ENCODE results near the gene PIK3IP1. TPM values are rescaled to one million over a fixed set of nuclear protein-coding genes. Genes with fewer than 3 reads are reported as not detected.

The PIK3IP1 gene
- total and polyA plus RNA-seq, 9 donors, result 10.8 to 48.9 (median 22.3) TPM

DNA sequence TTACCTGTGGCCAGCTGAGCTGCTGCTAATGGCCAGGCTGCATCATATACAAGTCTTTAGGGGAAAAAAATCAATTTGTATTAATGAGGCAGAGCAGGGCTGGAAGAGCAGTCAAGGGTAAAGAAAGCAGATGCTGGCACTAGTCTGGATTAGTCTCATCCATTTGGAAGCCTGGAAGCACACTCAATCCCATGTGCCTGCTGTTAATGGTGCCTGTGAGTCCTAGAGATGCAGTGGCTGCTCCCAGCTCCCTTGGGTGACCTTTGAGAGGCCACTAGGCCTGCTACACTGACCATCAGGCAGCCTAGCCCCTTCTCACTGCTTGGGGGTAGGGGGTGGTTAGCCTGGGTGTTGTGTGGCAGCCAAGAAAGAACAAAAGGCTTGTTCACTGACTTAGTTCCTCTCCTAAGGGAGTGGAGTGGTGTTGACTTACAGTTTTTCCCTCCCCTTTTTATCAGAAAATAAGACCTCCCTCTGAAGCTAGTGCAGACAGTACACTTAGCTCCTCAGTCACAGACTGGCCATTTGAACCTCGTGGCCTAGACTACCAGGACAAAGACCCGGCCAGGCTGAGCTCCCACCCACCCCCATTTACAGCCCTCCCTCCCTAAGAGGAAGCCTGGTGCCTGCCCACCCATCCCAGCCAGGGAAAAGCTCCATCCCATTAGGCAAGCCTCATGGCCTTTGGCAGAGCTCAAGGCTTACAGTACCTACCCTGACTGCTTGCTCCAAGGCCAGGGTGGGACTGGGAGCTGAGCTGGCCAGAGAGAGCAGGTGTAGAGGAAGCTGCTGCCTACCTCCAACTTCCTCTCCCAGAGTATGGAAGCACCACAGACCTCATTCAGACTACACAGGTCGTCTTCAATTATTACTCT is 7.8 kb downstream of the PIK3IP1 start:
- H3K36me3 ChIP-seq, result no peaks in the 10 kb centered on the region
- 35 to 37% (median 36%) methylated on average over 3 of the region's 3 CpGs for WGBS, 3 donors
- H3K27ac ChIP-seq, result no peak overlapping the region
- intact Hi-C loops (cut with DNase I), result no loop called here
- H3K27me3 ChIP-seq, result no peaks in the 10 kb centered on the region
- no peak overlapping the region for H3K4me3 ChIP-seq
- no peaks in the 10 kb centered on the region for H3K9me3 ChIP-seq
- TF ChIP-seq POLR2A (IDR thresholded peaks at IDR 0.05), result no peak
- TF ChIP-seq EP300 (IDR thresholded peaks at IDR 0.05), result no peak
- TF ChIP-seq, protein P1, sequence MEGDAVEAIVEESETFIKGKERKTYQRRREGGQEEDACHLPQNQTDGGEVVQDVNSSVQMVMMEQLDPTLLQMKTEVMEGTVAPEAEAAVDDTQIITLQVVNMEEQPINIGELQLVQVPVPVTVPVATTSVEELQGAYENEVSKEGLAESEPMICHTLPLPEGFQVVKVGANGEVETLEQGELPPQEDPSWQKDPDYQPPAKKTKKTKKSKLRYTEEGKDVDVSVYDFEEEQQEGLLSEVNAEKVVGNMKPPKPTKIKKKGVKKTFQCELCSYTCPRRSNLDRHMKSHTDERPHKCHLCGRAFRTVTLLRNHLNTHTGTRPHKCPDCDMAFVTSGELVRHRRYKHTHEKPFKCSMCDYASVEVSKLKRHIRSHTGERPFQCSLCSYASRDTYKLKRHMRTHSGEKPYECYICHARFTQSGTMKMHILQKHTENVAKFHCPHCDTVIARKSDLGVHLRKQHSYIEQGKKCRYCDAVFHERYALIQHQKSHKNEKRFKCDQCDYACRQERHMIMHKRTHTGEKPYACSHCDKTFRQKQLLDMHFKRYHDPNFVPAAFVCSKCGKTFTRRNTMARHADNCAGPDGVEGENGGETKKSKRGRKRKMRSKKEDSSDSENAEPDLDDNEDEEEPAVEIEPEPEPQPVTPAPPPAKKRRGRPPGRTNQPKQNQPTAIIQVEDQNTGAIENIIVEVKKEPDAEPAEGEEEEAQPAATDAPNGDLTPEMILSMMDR (IDR thresholded peaks at IDR 0.05), result no peak
- DNase-seq, result no peak
- H3K4me1 ChIP-seq (ENCODE audit: insufficient read depth), result peaks cover 1% of the 10 kb centered on the region

DNA sequence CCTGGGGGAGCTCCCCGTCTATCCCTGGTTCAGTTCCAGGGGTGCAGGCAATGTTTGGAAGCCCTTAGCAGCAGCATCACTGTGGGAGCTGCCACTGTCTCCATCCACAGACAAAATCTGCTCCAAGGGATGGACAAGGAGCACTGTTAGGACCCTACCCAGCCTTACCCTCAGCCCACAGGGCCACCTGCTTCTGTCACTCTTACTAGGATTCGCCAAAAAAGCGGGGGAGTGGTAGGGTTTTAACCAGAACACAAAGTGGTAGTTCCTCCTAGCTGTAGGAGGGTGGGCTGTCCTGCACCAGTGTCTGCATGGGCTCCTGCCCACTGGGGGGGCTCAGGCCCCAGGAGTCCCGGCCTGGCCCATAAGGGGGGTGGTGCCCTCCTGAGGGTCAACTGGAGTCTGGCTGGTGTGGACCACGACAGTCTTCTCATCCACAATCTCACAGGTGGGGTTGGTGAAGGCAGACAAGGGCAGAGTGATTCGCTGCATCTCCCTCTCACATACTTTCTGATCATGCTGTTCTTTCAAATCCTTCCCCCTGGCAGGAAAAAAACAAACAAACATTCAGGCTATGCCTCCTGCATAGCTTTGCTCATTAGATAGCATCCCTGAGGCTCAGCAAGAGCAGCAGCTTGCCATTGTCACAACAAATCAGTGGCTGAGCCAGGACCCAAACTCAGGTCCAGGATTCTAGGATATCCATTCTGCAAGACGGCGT is 9.4 kb downstream of the PIK3IP1 start:
- 58 to 68% (median 65%) methylated on average over 8 of the region's 8 CpGs for WGBS, 3 donors
- Histone ChIP-seq H3K27ac (no peak overlapping the region), H3K4me3 (no peak overlapping the region), H3K4me1 (ENCODE audit: insufficient read depth) (peaks cover 2% of the 10 kb centered on the region), H3K36me3 (no peaks in the 10 kb centered on the region), H3K9me3 (no peaks in the 10 kb centered on the region), H3K27me3 (no peaks in the 10 kb centered on the region)
- no peak for TF ChIP-seq POLR2A (IDR thresholded peaks at IDR 0.05)
- TF ChIP-seq, protein P1 (IDR thresholded peaks at IDR 0.05), result no peak
- no peak for TF ChIP-seq EP300 (IDR thresholded peaks at IDR 0.05)
- DNase-seq, result no peak
- intact Hi-C loops (cut with DNase I), result no loop called here

DNA sequence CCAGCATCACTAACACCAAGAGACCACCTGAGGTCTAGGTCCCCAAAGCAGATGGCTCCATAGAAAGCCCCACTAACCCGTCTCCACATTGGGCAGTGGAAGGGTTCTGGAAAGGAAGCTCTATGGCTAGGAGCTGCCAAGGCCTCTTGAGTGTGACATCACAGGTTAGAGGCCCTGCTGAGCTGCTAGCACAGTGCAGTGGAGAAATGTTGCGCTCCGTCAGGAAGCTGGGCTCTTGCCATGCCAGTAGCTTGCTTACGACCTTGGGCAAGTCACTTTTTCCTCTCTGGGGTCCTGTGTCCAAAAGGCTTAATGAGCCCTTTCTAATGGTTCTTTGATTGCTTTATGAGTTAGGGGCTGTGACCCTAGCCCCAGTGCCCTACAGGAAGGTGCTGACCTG is 10.6 kb downstream of the PIK3IP1 start:
- no peak overlapping the region for H3K27ac ChIP-seq

DNA sequence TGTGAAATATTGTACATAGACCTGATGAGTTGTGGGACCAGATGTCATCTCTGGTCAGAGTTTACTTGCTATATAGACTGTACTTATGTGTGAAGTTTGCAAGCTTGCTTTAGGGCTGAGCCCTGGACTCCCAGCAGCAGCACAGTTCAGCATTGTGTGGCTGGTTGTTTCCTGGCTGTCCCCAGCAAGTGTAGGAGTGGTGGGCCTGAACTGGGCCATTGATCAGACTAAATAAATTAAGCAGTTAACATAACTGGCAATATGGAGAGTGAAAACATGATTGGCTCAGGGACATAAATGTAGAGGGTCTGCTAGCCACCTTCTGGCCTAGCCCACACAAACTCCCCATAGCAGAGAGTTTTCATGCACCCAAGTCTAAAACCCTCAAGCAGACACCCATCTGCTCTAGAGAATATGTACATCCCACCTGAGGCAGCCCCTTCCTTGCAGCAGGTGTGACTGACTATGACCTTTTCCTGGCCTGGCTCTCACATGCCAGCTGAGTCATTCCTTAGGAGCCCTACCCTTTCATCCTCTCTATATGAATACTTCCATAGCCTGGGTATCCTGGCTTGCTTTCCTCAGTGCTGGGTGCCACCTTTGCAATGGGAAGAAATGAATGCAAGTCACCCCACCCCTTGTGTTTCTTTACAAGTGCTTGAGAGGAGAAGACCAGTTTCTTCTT is 12.3 kb downstream of the PIK3IP1 start:
- H3K27ac ChIP-seq, result no peak overlapping the region
- H3K27me3 ChIP-seq, result no peaks in the 10 kb centered on the region
- TF ChIP-seq POLR2A (IDR thresholded peaks at IDR 0.05) (no peak), EP300 (IDR thresholded peaks at IDR 0.05) (no peak)
- TF ChIP-seq, protein P1 (IDR thresholded peaks at IDR 0.05), result no peak
- peaks cover 2% of the 10 kb centered on the region for H3K4me1 ChIP-seq (ENCODE audit: insufficient read depth)
- intact Hi-C loops (cut with DNase I), result no loop called here
- peak in 1 of 5 donors; percentile 3 for DNase-seq
- no peaks in the 10 kb centered on the region for H3K9me3 ChIP-seq
- no peaks in the 10 kb centered on the region for H3K36me3 ChIP-seq
- H3K4me3 ChIP-seq, result no peak overlapping the region

More for the DNA sequence above, 10.6 kb downstream of the PIK3IP1 start:
- 53 to 61% (median 60%) methylated on average over 4 of the region's 4 CpGs for WGBS, 3 donors
- H3K4me1 ChIP-seq (ENCODE audit: insufficient read depth), result peaks cover 2% of the 10 kb centered on the region
- H3K27me3 ChIP-seq, result no peaks in the 10 kb centered on the region
- H3K4me3 ChIP-seq, result no peak overlapping the region
- H3K9me3 ChIP-seq, result no peaks in the 10 kb centered on the region
- no peak for TF ChIP-seq POLR2A (IDR thresholded peaks at IDR 0.05)
- TF ChIP-seq, protein P1 (IDR thresholded peaks at IDR 0.05), result no peak
- no peak for TF ChIP-seq EP300 (IDR thresholded peaks at IDR 0.05)
- H3K36me3 ChIP-seq, result no peaks in the 10 kb centered on the region
- no peak for DNase-seq
- intact Hi-C loops (cut with DNase I), result no loop called here
